ENCODE results near the gene SCRN1. TPM values are rescaled to one million over a fixed set of nuclear protein-coding genes. Genes with fewer than 3 reads are reported as not detected.

The SCRN1 gene
- total RNA-seq, 1 donor from 2014 or later = 106 TPM

- H3K27ac Mint-ChIP-seq (ENCODE audit: unreplicated experiment) = no peak overlapping the region
- H3K27me3 Mint-ChIP-seq (ENCODE audit: unreplicated experiment) = no peaks in the 10 kb centered on the region
- no peak overlapping the region for H3K4me3 Mint-ChIP-seq (ENCODE audit: unreplicated experiment)
- H3K9me3 Mint-ChIP-seq (ENCODE audit: unreplicated experiment) = no peaks in the 10 kb centered on the region
- peaks cover 4% of the 10 kb centered on the region for H3K36me3 Mint-ChIP-seq (ENCODE audit: unreplicated experiment)
- peaks cover 32% of the 10 kb centered on the region for H3K4me1 Mint-ChIP-seq (ENCODE audit: unreplicated experiment)
- TF ChIP-seq, protein P1, sequence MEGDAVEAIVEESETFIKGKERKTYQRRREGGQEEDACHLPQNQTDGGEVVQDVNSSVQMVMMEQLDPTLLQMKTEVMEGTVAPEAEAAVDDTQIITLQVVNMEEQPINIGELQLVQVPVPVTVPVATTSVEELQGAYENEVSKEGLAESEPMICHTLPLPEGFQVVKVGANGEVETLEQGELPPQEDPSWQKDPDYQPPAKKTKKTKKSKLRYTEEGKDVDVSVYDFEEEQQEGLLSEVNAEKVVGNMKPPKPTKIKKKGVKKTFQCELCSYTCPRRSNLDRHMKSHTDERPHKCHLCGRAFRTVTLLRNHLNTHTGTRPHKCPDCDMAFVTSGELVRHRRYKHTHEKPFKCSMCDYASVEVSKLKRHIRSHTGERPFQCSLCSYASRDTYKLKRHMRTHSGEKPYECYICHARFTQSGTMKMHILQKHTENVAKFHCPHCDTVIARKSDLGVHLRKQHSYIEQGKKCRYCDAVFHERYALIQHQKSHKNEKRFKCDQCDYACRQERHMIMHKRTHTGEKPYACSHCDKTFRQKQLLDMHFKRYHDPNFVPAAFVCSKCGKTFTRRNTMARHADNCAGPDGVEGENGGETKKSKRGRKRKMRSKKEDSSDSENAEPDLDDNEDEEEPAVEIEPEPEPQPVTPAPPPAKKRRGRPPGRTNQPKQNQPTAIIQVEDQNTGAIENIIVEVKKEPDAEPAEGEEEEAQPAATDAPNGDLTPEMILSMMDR (IDR thresholded peaks at IDR 0.05) = no peak
- DNase-seq (ENCODE audit: extremely low spot score, unreplicated experiment) = no peak
Measured at GRCh38 chr7:30020535-30020934, 30.9 kb upstream of the SCRN1 start.

GRCh38 chr7:30019960-30020359, 30.4 kb upstream of the SCRN1 start:
- Mint-ChIP-seq H3K36me3 (ENCODE audit: unreplicated experiment) (peaks cover 4% of the 10 kb centered on the region), H3K4me1 (ENCODE audit: unreplicated experiment) (peaks cover 26% of the 10 kb centered on the region), H3K9me3 (ENCODE audit: unreplicated experiment) (no peaks in the 10 kb centered on the region), H3K4me3 (ENCODE audit: unreplicated experiment) (no peak overlapping the region), H3K27ac (ENCODE audit: unreplicated experiment) (peak overlapping the region; percentile 35), H3K27me3 (ENCODE audit: unreplicated experiment) (no peaks in the 10 kb centered on the region)
- TF ChIP-seq, protein P1 (IDR thresholded peaks at IDR 0.05) = no peak
- DNase-seq (ENCODE audit: extremely low spot score, unreplicated experiment) = no peak

DNA sequence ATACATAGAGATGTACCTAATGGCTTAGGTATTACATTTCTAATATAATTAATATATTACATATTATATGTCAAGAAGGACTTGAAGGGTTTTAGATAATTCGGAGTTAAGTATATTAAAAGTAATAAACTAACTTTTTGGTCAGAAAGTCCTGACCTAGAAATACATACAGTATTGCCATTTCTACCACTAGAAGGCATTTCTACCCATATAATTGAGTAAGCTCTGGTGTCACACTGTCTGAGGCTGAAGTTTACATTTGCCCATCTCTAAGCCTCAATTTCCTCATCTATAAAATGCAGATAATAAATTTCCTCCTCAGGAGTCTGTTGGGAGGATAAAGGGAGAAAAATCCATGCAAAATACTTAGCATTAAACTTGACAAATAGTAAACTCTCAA, 29.8 kb upstream of the SCRN1 start:
- no peak for DNase-seq (ENCODE audit: extremely low spot score, unreplicated experiment)
- Mint-ChIP-seq H3K4me1 (ENCODE audit: unreplicated experiment) (peaks cover 20% of the 10 kb centered on the region), H3K36me3 (ENCODE audit: unreplicated experiment) (peaks cover 7% of the 10 kb centered on the region), H3K27ac (ENCODE audit: unreplicated experiment) (peak overlapping the region; percentile 35), H3K4me3 (ENCODE audit: unreplicated experiment) (no peak overlapping the region), H3K27me3 (ENCODE audit: unreplicated experiment) (no peaks in the 10 kb centered on the region), H3K9me3 (ENCODE audit: unreplicated experiment) (no peaks in the 10 kb centered on the region)
- TF ChIP-seq, protein P1 (IDR thresholded peaks at IDR 0.05) = peak; percentile 40

DNA sequence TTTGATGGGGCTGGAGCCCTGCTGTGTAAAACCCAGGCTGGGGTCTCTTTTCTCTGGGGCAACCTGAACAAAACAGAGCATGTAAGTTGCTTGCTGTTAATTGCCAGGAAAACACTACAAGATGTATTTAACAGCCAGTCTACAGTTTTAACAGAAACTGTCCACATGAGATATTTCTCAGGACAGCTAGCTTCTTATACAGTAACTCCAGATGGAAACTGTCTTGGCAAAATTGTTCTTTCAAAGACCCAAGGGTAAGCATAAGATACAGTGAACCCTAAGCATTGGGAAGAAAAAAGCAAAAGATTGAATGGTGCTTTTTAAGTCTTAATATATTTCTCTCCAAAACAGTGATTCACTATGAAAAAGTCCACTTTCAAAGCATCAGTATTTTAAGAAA, 28.9 kb upstream of the SCRN1 start:
- Mint-ChIP-seq H3K4me3 (ENCODE audit: unreplicated experiment) (no peak overlapping the region), H3K27me3 (ENCODE audit: unreplicated experiment) (no peaks in the 10 kb centered on the region), H3K4me1 (ENCODE audit: unreplicated experiment) (peaks cover 13% of the 10 kb centered on the region), H3K36me3 (ENCODE audit: unreplicated experiment) (peaks cover 12% of the 10 kb centered on the region), H3K27ac (ENCODE audit: unreplicated experiment) (no peak overlapping the region), H3K9me3 (ENCODE audit: unreplicated experiment) (no peaks in the 10 kb centered on the region)
- TF ChIP-seq, protein P1 (IDR thresholded peaks at IDR 0.05) = no peak
- no peak for DNase-seq (ENCODE audit: extremely low spot score, unreplicated experiment)

GRCh38 chr7:30012757-30013156, 23.2 kb upstream of the SCRN1 start:
- Mint-ChIP-seq H3K36me3 (ENCODE audit: unreplicated experiment) (peaks cover 12% of the 10 kb centered on the region), H3K9me3 (ENCODE audit: unreplicated experiment) (no peaks in the 10 kb centered on the region)

More at GRCh38 chr7:30012757-30013156, 23.2 kb upstream of the SCRN1 start:
- Mint-ChIP-seq H3K4me3 (ENCODE audit: unreplicated experiment) (no peak overlapping the region), H3K27me3 (ENCODE audit: unreplicated experiment) (no peaks in the 10 kb centered on the region), H3K27ac (ENCODE audit: unreplicated experiment) (no peak overlapping the region), H3K4me1 (ENCODE audit: unreplicated experiment) (no peaks in the 10 kb centered on the region)
- TF ChIP-seq, protein P1 (IDR thresholded peaks at IDR 0.05) = no peak
- DNase-seq (ENCODE audit: extremely low spot score, unreplicated experiment) = no peak
